ENCODE results near the gene ELAC2.

The ELAC2 gene

DNA sequence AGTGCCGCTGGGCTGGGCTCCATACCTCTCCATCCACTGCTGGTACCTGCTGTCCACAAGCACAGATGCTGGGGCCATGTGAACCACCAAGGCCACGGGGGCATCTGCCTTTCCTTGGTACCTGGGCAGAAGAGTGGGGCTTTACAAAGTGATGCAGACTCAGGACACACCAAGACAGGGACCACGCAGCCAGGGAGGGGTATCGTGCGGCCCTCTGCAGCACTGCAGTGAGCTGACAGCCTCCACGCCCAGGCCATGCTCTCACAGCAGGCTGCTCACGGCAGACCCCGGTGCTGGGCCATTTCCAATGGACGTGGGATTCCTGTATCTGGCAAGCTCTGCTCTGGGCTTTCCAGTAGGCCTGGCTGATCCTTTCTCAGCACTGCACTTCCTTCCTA lies 14.4 kb downstream of the ELAC2 start:
- TF ChIP-seq, protein P1, sequence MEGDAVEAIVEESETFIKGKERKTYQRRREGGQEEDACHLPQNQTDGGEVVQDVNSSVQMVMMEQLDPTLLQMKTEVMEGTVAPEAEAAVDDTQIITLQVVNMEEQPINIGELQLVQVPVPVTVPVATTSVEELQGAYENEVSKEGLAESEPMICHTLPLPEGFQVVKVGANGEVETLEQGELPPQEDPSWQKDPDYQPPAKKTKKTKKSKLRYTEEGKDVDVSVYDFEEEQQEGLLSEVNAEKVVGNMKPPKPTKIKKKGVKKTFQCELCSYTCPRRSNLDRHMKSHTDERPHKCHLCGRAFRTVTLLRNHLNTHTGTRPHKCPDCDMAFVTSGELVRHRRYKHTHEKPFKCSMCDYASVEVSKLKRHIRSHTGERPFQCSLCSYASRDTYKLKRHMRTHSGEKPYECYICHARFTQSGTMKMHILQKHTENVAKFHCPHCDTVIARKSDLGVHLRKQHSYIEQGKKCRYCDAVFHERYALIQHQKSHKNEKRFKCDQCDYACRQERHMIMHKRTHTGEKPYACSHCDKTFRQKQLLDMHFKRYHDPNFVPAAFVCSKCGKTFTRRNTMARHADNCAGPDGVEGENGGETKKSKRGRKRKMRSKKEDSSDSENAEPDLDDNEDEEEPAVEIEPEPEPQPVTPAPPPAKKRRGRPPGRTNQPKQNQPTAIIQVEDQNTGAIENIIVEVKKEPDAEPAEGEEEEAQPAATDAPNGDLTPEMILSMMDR (IDR thresholded peaks at IDR 0.05; ENCODE audit: low read depth, low read length) = no peak
- no peak overlapping the region for H3K4me3 ChIP-seq (ENCODE audit: low read depth, low read length)

- TF ChIP-seq, protein P1 (IDR thresholded peaks at IDR 0.05; ENCODE audit: low read depth, low read length) = peak; percentile 57
- H3K4me3 ChIP-seq (ENCODE audit: low read depth, low read length) = no peak overlapping the region
Measured at GRCh38 chr17:13002761-13003453, 14.9 kb downstream of the ELAC2 start.

- H3K4me3 ChIP-seq (ENCODE audit: low read depth, low read length) = no peak overlapping the region
- TF ChIP-seq, protein P1 (IDR thresholded peaks at IDR 0.05; ENCODE audit: low read depth, low read length) = no peak
Measured at GRCh38 chr17:13001991-13002615, 15.7 kb downstream of the ELAC2 start.

DNA sequence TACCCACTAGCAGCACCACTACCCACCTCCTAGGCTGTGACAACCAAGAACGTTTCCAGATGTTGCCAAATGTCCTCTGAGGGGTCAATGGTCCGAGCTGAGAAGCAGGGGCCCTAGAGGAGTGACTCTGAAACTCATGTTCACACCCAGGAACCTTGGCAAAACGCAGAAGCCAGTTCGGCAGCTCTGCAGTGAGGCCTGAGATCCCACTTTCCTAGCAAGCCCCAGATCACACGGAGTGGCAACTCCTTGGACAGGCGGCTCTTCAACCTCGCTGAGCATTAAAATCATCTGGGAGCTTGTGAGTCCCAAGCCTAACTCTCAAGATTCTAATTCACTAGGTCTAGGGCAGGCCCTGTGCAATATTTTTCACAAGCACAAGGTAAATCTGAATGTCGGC lies 17.3 kb downstream of the ELAC2 start:
- no peak overlapping the region for H3K4me3 ChIP-seq (ENCODE audit: low read depth, low read length)
- TF ChIP-seq, protein P1 (IDR thresholded peaks at IDR 0.05; ENCODE audit: low read depth, low read length) = no peak

DNA sequence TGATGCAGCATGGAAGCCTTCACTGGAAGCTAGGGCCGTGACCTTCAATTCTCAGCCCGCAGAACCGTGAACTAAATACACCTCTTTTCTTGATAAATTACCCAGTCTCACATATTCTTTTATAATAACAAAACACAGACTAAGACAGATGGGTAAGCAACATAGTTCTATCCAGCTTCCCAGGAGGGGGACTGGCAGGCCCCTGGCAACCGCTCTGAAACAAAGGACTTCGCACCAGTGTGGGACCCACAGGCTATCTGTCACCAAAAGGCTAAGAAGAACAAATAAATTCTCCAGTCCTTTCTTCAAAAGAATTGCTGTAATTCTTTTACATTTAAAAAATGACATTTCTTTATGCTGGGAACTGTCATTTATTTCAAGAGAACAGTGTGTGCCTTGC lies 19.0 kb downstream of the ELAC2 start:
- H3K4me3 ChIP-seq (ENCODE audit: low read depth, low read length) = no peak overlapping the region
- TF ChIP-seq, protein P1 (IDR thresholded peaks at IDR 0.05; ENCODE audit: low read depth, low read length) = no peak

DNA sequence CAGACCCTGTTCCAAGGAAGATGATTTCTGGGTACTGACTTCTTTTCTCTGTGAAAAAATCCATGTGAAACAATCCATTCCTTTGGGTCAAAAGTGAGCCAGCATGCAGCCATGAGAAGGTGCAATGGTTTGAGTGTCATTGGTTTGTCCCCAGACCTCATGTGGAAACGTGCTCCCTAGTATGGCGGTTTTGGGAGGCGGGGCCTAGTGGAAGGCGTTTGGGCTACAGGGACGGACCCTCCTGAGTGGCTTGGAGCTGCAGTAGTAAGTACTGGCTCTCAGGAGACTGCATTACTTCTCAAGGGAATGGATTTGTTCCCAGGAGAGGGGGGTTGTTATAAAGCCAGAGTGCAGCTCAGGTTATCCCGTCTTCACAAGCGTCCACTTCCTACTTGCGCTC lies 19.4 kb downstream of the ELAC2 start:
- TF ChIP-seq, protein P1 (IDR thresholded peaks at IDR 0.05; ENCODE audit: low read depth, low read length) = no peak
- H3K4me3 ChIP-seq (ENCODE audit: low read depth, low read length) = no peak overlapping the region

GRCh38 chr17:12996941-12997340 lies 20.9 kb downstream of the ELAC2 start:
- TF ChIP-seq, protein P1 (IDR thresholded peaks at IDR 0.05; ENCODE audit: low read depth, low read length) = no peak
- no peak overlapping the region for H3K4me3 ChIP-seq (ENCODE audit: low read depth, low read length)

Measured in WI38 (cell line).